Tibial nerve (tissue), 3 donors: Measurements from ENCODE around the gene PSENEN.

Experiments used
- CTCF ChIP-seq, 5 experiments: fragments of 200-600 bp in 3 of 5; fragments of 450-650 bp in 2 of 5; sonication (generic) in 3 of 5; IDR thresholded peaks; one replicate each; pipeline ENCODE4 v1.5.1; 2016 to 2019; ENCODE audit warnings: antibody characterized with exemption in 5 of 5, mild to moderate bottlenecking in 3 of 5, moderate library complexity in 2 of 5
- POLR2A ChIP-seq, 2 donors: fragments of 450-650 bp; IDR thresholded peaks; one replicate each; pipeline ENCODE4 v1.6.1; 2017; ENCODE audit warnings: antibody characterized with exemption in 2 of 2, mild to moderate bottlenecking in 2 of 2, moderate library complexity in 2 of 2

- no peak for TF ChIP-seq CTCF (IDR thresholded peaks at IDR 0.05)
- no peak for TF ChIP-seq POLR2A (IDR thresholded peaks at IDR 0.05)
Observed at GRCh38 chr19:35760711-35761349, 15.4 kb downstream of the PSENEN start.
